ENCODE data around the gene KLHDC9.

The KLHDC9 gene

DNA sequence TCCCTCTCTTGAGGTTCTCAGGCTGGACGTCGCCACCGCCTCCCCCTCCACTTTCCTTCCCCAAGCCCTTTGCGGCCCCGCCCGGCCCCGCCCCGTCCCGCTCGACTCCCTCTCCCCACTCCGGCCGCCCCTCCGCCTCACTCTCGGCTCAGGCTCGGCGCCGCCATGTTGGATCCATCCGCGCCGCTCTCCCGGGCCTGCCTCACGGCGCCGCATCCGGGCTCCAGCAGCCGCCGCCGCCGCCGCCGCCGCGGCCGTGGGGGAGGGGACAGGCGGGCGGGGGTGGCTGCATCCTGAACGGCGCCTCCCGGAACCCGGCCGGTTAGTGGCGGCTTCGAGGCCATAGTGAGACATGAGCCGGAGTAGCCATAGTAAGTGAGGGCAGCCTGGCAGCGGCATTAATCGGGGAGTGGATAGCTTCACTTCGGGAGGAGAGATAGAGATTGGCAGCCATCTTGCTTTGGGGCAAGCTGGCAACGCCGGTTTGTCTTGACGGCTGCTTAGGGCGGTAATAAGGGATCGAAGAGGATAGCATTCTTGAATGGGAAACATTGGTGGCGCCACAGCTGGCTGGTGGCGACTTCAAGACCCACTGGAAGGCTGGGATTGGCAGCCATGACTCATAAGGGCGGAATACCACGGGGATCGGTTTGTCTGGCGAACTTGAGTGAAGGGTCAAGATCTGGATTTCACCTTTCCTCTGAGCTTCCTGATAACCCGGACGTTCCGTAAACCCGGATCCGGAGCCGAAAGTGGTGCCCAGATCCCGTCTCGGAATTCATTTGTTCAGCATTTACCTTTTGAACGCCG is 34.5 kb downstream of the KLHDC9 start, which contains the start of gene DEDD:
DEDD (minus strand) TSS at position 258 of the 810 bp plus-strand sequence. CDS start 8,205 bp downstream, outside the sequence.
- DNase-seq (ENCODE audit: low spot score): peak; percentile 98
- Histone ChIP-seq H3K27ac (peak within 1 kb of the TSS; percentile 95 to 98), H3K4me3 (peak within 1 kb of the TSS; percentile 85)
- TF ChIP-seq, protein P1, sequence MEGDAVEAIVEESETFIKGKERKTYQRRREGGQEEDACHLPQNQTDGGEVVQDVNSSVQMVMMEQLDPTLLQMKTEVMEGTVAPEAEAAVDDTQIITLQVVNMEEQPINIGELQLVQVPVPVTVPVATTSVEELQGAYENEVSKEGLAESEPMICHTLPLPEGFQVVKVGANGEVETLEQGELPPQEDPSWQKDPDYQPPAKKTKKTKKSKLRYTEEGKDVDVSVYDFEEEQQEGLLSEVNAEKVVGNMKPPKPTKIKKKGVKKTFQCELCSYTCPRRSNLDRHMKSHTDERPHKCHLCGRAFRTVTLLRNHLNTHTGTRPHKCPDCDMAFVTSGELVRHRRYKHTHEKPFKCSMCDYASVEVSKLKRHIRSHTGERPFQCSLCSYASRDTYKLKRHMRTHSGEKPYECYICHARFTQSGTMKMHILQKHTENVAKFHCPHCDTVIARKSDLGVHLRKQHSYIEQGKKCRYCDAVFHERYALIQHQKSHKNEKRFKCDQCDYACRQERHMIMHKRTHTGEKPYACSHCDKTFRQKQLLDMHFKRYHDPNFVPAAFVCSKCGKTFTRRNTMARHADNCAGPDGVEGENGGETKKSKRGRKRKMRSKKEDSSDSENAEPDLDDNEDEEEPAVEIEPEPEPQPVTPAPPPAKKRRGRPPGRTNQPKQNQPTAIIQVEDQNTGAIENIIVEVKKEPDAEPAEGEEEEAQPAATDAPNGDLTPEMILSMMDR (IDR thresholded peaks at IDR 0.05): no peak

- DNase-seq (ENCODE audit: low spot score): no peak
These were observed 35.1 kb downstream of the KLHDC9 start for GRCh38 chr1:161133220-161133740.

DNA sequence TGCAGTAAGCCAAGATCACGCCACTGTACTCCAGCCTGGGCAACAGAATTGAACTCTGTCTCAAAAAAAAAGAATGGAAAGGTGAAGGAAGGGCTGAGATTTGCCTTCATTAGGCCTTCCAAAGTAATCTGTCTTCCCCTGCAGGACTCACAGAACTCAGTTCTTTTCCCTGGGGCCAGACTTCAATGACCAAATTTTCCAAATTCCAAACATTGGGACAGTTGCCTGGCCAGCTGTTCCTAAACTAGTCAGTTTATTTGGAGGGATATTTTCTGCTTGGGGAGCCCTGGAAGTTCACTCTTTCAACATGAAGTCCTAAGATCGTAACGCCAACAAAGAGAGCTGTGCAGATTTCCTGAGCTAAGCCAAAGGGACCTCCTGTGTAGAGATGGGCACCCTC is 39.7 kb downstream of the KLHDC9 start:
- H3K4me3 ChIP-seq: no peak overlapping the region
- no peak for DNase-seq (ENCODE audit: low spot score)
- TF ChIP-seq, protein P1 (IDR thresholded peaks at IDR 0.05): no peak
- no peak overlapping the region for H3K27ac ChIP-seq

More at GRCh38 chr1:161133220-161133740, 35.1 kb downstream of the KLHDC9 start:
- TF ChIP-seq, protein P1 (IDR thresholded peaks at IDR 0.05): no peak
- Histone ChIP-seq H3K27ac (peak overlapping the region; percentile 95 to 98), H3K4me3 (peak overlapping the region; percentile 85)

GRCh38 chr1:161138431-161138830 is 40.3 kb downstream of the KLHDC9 start:
- no peak for DNase-seq (ENCODE audit: low spot score)
- TF ChIP-seq, protein P1 (IDR thresholded peaks at IDR 0.05): no peak
- Histone ChIP-seq H3K4me3 (no peak overlapping the region), H3K27ac (no peak overlapping the region)

DNA sequence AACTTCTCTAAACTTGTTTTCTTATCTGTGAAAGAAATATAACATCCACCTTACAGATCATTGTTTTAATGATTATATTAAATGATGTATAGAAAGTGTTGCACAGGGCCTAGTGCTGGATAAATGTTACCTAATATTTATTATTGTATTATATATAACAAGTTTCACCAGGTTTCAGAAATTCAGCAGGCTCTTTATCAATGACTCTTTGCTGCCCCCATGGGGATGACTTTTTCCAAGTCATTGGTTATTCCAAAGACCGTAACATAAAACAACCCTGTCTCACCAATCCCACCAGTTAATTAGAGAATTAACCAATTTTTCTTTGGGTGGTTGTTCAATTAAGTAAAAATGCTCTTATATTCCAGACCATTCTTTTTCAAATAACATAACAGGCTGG is 41.6 kb downstream of the KLHDC9 start:
- H3K4me3 ChIP-seq: no peak overlapping the region
- DNase-seq (ENCODE audit: low spot score): no peak
- no peak overlapping the region for H3K27ac ChIP-seq
- TF ChIP-seq, protein P1 (IDR thresholded peaks at IDR 0.05): peak; percentile 29

GRCh38 chr1:161140755-161141400 is 42.7 kb downstream of the KLHDC9 start:
- Histone ChIP-seq H3K4me3 (no peak overlapping the region), H3K27ac (no peak overlapping the region)
- TF ChIP-seq, protein P1 (IDR thresholded peaks at IDR 0.05): no peak
- no peak for DNase-seq (ENCODE audit: low spot score)
